Fibroblast of lung (primary cell): ENCODE results near the gene VGLL1. TPM values are rescaled to one million over a fixed set of nuclear protein-coding genes. Genes with fewer than 3 reads are reported as not detected.

ENCODE experiments used
- DNase-seq, 2 donors: peaks; one replicate each; pipeline versions ENCODE4 v3.0.0 to v3.0.0-alpha.2; 2010; ENCODE audit warnings: low read depth in 2 of 2
- H2AFZ ChIP-seq: 2 replicates; pipeline ENCODE4 v1.5.1; 2012; ENCODE audit warnings: low read length, control low read depth, inconsistent platforms
- H3K27ac ChIP-seq: 2 replicates; pipeline ENCODE4 v1.5.1; 2011; ENCODE audit warnings: low read length, control low read depth; ENCODE audit not compliant: insufficient read depth
- H3K27me3 ChIP-seq: 2 replicates; pipeline ENCODE4 v1.5.1; 2011; ENCODE audit warnings: mild to moderate bottlenecking, low read length; ENCODE audit not compliant: control insufficient read depth, insufficient read depth
- H3K36me3 ChIP-seq: 2 replicates; pipeline ENCODE4 v1.5.1; 2011; ENCODE audit warnings: low read length; ENCODE audit not compliant: control insufficient read depth, insufficient read depth
- H3K4me1 ChIP-seq: 2 replicates; pipeline ENCODE4 v1.5.1; 2011; ENCODE audit warnings: low read length; ENCODE audit not compliant: control insufficient read depth, insufficient read depth; ENCODE audit errors: extremely low read depth
- H3K4me2 ChIP-seq: 2 replicates; pipeline ENCODE4 v1.5.1; 2011; ENCODE audit warnings: low read length, control low read depth; ENCODE audit not compliant: insufficient read depth; ENCODE audit errors: extremely low read depth
- H3K4me3 ChIP-seq, 4 experiments: fragments of 200-600 bp in 1 of 4; sonication (generic) in 1 of 4; replicated peaks in 1 of 4; 2 replicates each; pipeline ENCODE4 v1.5.1; 2011 to 2016; ENCODE audit warnings: low read length in 4 of 4, low read depth in 3 of 4, mild to moderate bottlenecking in 3 of 4, control low read depth in 2 of 4, inconsistent platforms in 1 of 4, mixed read lengths in 1 of 4; ENCODE audit not compliant: insufficient read depth in 1 of 4; ENCODE audit errors: control extremely low read depth in 1 of 4
- H3K79me2 ChIP-seq: 2 replicates; pipeline ENCODE4 v1.5.1; 2012; ENCODE audit warnings: mild to moderate bottlenecking, low read length, inconsistent platforms; ENCODE audit not compliant: control insufficient read depth, insufficient read depth
- H3K9ac ChIP-seq: 2 replicates; pipeline ENCODE4 v1.5.1; 2011; ENCODE audit warnings: mild to moderate bottlenecking, low read length, control low read depth; ENCODE audit not compliant: insufficient read depth
- H3K9me3 ChIP-seq: 2 replicates; pipeline ENCODE4 v1.5.1; 2012; ENCODE audit warnings: low read depth, low read length; ENCODE audit not compliant: control insufficient read depth, insufficient read depth
- H4K20me1 ChIP-seq: 2 replicates; pipeline ENCODE4 v1.5.1; 2011; ENCODE audit warnings: low read length; ENCODE audit not compliant: control insufficient read depth, insufficient read depth; ENCODE audit errors: extremely low read depth
- CTCF ChIP-seq, 2 donors: IDR thresholded peaks in 1 of 2; conservative IDR thresholded peaks in 1 of 2; 1 replicate in 1 of 2; 2 replicates in 1 of 2; pipeline ENCODE4 v1.5.1; 2011 to 2012; ENCODE audit warnings: low read length in 2 of 2, control low read depth in 1 of 2, inconsistent platforms in 1 of 2, low read depth in 1 of 2, mild to moderate bottlenecking in 1 of 2
- EZH2 ChIP-seq: IDR thresholded peaks from 2 replicates; pipeline ENCODE4 v1.5.1; 2012; ENCODE audit warnings: low read length, control low read depth, mild to moderate bottlenecking; ENCODE audit errors: missing control alignments
- polyA plus RNA-seq, 2 donors: library from polyadenylated mRNA; depleted of rRNA in 1 of 2; stranded (reverse) in 1 of 2; unstranded in 1 of 2; fragments of >200 nt; gene quantifications; 2 replicates each; pipeline ENCODE4 v1.2.1, GENCODE V29; 2011 to 2012; ENCODE audit warnings: missing spikeins in 1 of 2
- total RNA-seq: library from RNA; depleted of rRNA; stranded (reverse); fragments of >200 nt; gene quantifications from 2 replicates; pipeline ENCODE4 v1.2.1, GENCODE V29; 2014

VGLL1 gene
- total and polyA plus RNA-seq, 2 donors (not counting 1 experiment from before 2014, with no cell fraction given) = not detected

- no peaks in the 10 kb centered on the region for H4K20me1 ChIP-seq
- H3K4me2 ChIP-seq = no peak overlapping the region
- no peak overlapping the region for H3K9ac ChIP-seq
- no peaks in the 10 kb centered on the region for H3K79me2 ChIP-seq
- no peaks in the 10 kb centered on the region for H3K9me3 ChIP-seq
- H3K4me3 ChIP-seq = no peak overlapping the region
- DNase-seq = no peak
- H3K27me3 ChIP-seq = no peaks in the 10 kb centered on the region
- H3K36me3 ChIP-seq = no peaks in the 10 kb centered on the region
- no peak overlapping the region for H2AFZ ChIP-seq
- TF ChIP-seq EZH2 (no peak), CTCF (conservative IDR thresholded peaks at IDR 0.05 in 1 of 2, IDR thresholded peaks at IDR 0.05 in 1 of 2; ENCODE audit: low read depth in 1 of 2, low read length in 2 of 2) (no peak)
- no peak overlapping the region for H3K27ac ChIP-seq
- no peaks in the 10 kb centered on the region for H3K4me1 ChIP-seq
Measured at GRCh38 chrX:136588036-136588435, 56.0 kb downstream of the VGLL1 start.

GRCh38 chrX:136589966-136590365, 58.0 kb downstream of the VGLL1 start:
- DNase-seq = no peak
- TF ChIP-seq CTCF (conservative IDR thresholded peaks at IDR 0.05 in 1 of 2, IDR thresholded peaks at IDR 0.05 in 1 of 2; ENCODE audit: low read depth in 1 of 2, low read length in 2 of 2) = no peak
- TF ChIP-seq EZH2 = no peak
- Histone ChIP-seq H3K4me1 (no peaks in the 10 kb centered on the region), H3K79me2 (no peaks in the 10 kb centered on the region), H3K27ac (no peak overlapping the region), H3K27me3 (no peaks in the 10 kb centered on the region), H3K9ac (no peak overlapping the region), H3K9me3 (no peaks in the 10 kb centered on the region), H3K4me2 (no peak overlapping the region), H2AFZ (no peak overlapping the region), H4K20me1 (no peaks in the 10 kb centered on the region), H3K36me3 (no peaks in the 10 kb centered on the region), H3K4me3 (no peak overlapping the region)

GRCh38 chrX:136597356-136597755, 65.3 kb downstream of the VGLL1 start:
- TF ChIP-seq EZH2 = no peak
- DNase-seq = no peak
- Histone ChIP-seq H4K20me1 (no peaks in the 10 kb centered on the region), H3K36me3 (no peaks in the 10 kb centered on the region), H3K4me2 (no peak overlapping the region), H3K4me3 (no peak overlapping the region), H3K27ac (no peak overlapping the region), H2AFZ (no peak overlapping the region), H3K4me1 (no peaks in the 10 kb centered on the region), H3K27me3 (no peaks in the 10 kb centered on the region), H3K9me3 (no peaks in the 10 kb centered on the region), H3K79me2 (no peaks in the 10 kb centered on the region), H3K9ac (no peak overlapping the region)
